GM12891 (cell line): Measurements from ENCODE around the gene HAUS3.

Experiments
- POLR2A ChIP-seq: IDR thresholded peaks from 2 replicates; pipeline ENCODE4 v1.6.1; 2011; ENCODE audit warnings: low read depth, low read length, control low read depth
- POLR2AphosphoS5 ChIP-seq: IDR thresholded peaks from 2 replicates; pipeline ENCODE4 v1.6.1; 2011; ENCODE audit warnings: low read depth, low read length, control low read depth
- POU2F2 ChIP-seq: IDR thresholded peaks from 2 replicates; pipeline ENCODE4 v1.6.1; 2011; ENCODE audit warnings: low read depth, mild to moderate bottlenecking, control low read depth, low read length, moderate library complexity
- SPI1 ChIP-seq: IDR thresholded peaks from 2 replicates; pipeline ENCODE4 v1.6.1; 2011; ENCODE audit warnings: low read depth, low read length, control low read depth
- TAF1 ChIP-seq: IDR thresholded peaks from 2 replicates; pipeline ENCODE4 v1.6.1; 2011; ENCODE audit warnings: low read depth, low read length, control low read depth

DNA sequence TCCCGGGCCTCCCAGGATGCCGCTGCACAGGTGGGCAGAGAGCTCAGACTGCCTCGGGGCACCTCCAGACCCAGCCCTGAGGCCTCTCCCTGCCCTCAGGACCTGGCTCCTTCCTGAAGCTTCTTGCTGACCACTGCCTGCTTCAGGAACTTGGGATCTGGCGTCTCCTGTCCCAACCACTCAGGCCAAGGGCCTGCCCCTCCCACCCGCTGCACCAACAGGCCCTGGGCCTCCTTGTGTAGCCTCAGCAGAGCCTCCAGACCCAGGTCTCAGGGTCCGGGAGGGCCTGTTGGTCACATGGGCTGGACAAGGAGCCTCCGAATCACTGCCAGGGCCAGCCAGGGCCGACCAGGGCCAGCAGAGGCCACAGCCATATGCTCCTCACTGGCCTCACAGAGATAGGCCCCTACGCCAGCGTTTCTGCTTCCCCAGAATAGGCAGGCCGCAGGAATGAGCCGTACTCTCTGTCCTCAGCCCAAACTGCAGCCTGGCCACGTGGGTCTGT is 17.2 kb upstream of the HAUS3 start:
- TF ChIP-seq POLR2A (no peak), POLR2AphosphoS5 (no peak), POU2F2 (no peak), TAF1 (no peak), SPI1 (no peak)
